HG02943 (cell line): Measurements from ENCODE around the gene EXD3.
"Not testable (repeated sequence)": the region's sequence is repeated elsewhere in the genome, so short reads cannot be mapped to it uniquely, and the experiment has no call there.

ENCODE experiments used
- ATAC-seq: cut with Tn5 transposase; IDR thresholded peaks from one replicate; pipeline ENCODE4 v1.9.1; 2021; ENCODE audit warnings: mild to moderate bottlenecking, low read depth, moderate library complexity; ENCODE audit not compliant: unreplicated experiment

Gene EXD3

GRCh38 chr9:137422604-137423513 is at the start of gene EXD3, which contains the start of gene NOXA1:
TSS of gene EXD3 (minus strand) at chr9:137423162. CDS start at chr9:137395357, 27,805 bp downstream.
TSS of gene NOXA1 (plus strand) at chr9:137423393. CDS start at chr9:137423530, 137 bp downstream.
- peak; percentile 72 for ATAC-seq

- no peak for ATAC-seq
Observed at GRCh38 chr9:137470785-137471184, 47.8 kb upstream of the EXD3 start.

- ATAC-seq, result no peak
Observed at GRCh38 chr9:137467896-137468295, 44.9 kb upstream of the EXD3 start.

- ATAC-seq, result no peak
Observed at GRCh38 chr9:137467161-137467581, 44.2 kb upstream of the EXD3 start.

GRCh38 chr9:137466389-137467085 is 43.6 kb upstream of the EXD3 start:
- not testable (repeated sequence) for ATAC-seq

GRCh38 chr9:137465720-137466388 is 42.9 kb upstream of the EXD3 start:
- ATAC-seq, result no peak

- ATAC-seq, result no peak
Observed at GRCh38 chr9:137465000-137465719, 42.2 kb upstream of the EXD3 start.

GRCh38 chr9:137464291-137464999 is 41.5 kb upstream of the EXD3 start:
- no peak for ATAC-seq

GRCh38 chr9:137463931-137464290 is 40.9 kb upstream of the EXD3 start:
- ATAC-seq, result no peak

GRCh38 chr9:137462986-137463930 is 40.3 kb upstream of the EXD3 start:
- no peak for ATAC-seq

GRCh38 chr9:137462396-137462985 is 39.5 kb upstream of the EXD3 start:
- no peak for ATAC-seq

- ATAC-seq, result peak; percentile 41
Observed at GRCh38 chr9:137461663-137462395, 38.9 kb upstream of the EXD3 start.

GRCh38 chr9:137461316-137461662 is 38.3 kb upstream of the EXD3 start:
- ATAC-seq, result no peak

GRCh38 chr9:137460363-137461315 is 37.7 kb upstream of the EXD3 start:
- no peak for ATAC-seq

- ATAC-seq, result no peak
Observed at GRCh38 chr9:137459601-137460362, 36.8 kb upstream of the EXD3 start.

- peak; percentile 56 for ATAC-seq
Observed at GRCh38 chr9:137459152-137459600, 36.2 kb upstream of the EXD3 start, which contains the start of gene NSMF. TSS of gene NSMF (minus strand) at chr9:137459334. CDS start at chr9:137459102, 232 bp downstream.
